ENCODE results near the gene CLCA4.
"Not testable (repeated sequence)": the region's sequence is repeated elsewhere in the genome, so short reads cannot be mapped to it uniquely, and the experiment has no call there.

CLCA4 gene

GRCh38 chr1:86530211-86530845 lies 16.6 kb upstream of the CLCA4 start:
- DNase-seq = no peak

DNA sequence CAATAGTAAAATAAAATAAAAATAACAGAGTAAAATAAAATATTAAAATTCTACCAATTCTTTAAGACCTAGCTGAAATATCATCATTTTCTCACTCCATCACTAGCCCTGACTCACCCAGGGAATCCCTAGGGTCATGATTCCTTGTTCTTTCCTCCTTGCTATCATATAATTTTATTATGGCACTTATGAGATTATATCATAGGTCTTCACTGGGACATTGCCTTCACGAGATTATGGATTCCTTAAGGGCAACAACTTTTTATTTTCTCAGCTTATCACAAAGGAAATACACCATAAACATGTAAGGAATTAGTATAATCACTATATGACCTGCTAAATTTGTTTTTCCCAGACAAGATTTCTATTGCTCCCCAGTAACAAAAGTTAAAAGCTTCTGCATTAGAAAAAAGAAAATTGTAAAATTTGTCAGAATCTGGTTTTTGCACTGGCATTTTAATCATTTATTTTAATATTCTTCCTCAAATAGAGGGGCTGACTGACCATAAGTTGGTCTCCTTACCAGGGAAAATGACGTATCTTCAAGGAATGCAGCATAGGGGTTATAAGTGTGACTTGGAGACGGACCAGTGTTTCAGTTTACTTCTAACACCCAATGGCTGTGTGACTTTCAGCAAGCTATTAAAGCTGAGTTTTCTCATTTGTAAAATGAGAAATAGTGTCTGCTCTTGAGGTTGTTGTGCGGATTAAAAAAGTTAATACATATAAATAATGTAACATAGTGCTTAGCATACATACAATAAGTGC lies 8.8 kb upstream of the CLCA4 start:
- DNase-seq = no peak

DNA sequence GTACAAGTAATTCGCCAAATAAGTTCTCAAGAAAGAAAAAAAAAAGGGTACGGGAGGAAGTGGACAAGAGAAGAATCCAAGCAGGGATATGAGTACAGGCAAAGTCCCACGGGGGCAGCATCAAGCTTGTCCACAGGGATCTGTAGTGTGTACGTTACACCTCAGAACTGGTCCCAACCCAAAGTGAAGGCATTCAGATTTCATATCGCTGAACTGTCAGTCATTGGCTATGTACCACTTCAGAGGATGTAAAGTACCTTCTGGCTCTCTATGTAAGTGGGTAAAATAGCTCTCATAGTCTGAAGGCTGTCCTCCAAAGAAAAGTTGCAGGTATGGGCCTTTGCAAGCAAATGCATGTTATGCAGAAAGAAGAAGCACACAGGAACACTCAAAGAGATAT lies 8.1 kb upstream of the CLCA4 start:
- DNase-seq = no peak

DNA sequence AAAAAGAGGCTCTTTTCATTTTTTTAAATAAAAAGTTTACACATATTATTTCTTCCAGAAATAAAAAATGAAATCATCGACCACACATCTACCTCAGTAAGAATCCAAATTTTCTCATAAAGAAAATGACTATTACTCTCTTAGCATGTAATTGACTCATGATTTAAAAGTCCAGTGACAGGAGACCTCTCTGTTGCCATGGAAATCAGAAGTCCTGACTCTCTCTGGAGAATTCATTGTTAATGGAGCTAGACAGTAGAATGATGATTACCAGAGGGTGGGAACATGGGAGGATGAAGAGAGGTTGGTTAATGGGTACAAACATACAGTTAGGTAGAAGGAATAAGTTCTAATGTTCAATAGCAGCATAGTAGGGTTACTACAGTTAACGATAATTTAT lies 5.0 kb upstream of the CLCA4 start:
- DNase-seq = no peak

DNA sequence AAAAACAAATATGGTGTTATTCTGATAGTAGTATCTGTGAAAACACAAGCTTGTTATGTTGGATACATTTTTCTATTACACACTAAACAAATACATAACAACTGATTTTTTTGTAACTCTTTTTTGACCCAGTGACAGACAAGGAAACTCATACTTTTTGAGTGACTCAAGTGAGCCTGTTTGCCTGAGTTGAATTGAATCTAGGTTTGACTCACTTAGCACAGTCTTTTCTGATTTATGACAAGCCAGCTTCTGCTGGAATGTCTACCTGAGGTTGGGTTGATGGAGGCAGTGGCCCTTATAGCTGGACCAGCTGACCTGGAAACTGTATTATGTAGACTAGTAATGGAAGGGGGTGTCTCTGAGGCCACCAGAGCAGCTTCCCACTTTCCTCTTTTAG lies 4.2 kb upstream of the CLCA4 start:
- DNase-seq = no peak

DNA sequence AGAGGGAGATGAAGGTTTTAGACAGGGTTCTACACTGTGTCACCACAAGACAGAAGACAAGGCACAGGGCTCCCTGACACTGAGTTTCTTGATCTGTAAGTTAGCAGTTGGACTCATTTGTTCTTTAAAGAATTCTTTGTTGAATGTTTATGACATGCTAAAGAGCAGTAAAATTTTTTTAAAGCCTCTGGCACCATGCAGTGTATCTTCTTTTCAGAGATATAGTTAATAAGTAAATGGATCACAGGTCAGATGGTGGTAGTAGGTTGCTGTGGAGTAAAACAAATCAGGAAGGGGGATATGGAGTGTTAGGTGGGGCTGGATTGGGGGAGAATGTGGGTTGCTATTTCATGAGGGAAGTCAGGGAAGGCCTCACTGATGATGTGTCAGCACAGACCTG lies 2.0 kb downstream of the CLCA4 start:
- DNase-seq = no peak

DNA sequence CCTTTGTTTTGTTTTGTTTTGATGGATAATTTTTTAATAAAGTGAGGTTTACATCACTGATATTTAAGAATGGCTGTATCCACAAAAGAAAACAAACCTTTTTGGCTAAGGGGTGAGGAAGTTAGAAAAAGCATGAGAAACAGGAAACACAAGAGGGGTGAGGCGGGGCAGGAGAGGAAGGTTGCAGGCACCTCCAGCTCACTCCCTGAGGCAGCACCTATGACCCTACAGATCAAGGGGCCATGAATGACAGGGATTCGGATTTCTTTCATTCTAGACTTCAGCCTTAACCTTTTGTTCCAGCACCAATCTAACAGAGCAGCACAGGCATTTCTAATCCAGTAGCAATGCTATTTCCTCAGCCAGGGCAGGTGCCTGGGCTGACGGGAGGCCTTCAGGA lies 4.4 kb downstream of the CLCA4 start:
- DNase-seq = no peak

GRCh38 chr1:86552376-86552775 lies 5.5 kb downstream of the CLCA4 start:
- DNase-seq = no peak

GRCh38 chr1:86557739-86558138 lies 10.9 kb downstream of the CLCA4 start:
- no peak for DNase-seq

DNA sequence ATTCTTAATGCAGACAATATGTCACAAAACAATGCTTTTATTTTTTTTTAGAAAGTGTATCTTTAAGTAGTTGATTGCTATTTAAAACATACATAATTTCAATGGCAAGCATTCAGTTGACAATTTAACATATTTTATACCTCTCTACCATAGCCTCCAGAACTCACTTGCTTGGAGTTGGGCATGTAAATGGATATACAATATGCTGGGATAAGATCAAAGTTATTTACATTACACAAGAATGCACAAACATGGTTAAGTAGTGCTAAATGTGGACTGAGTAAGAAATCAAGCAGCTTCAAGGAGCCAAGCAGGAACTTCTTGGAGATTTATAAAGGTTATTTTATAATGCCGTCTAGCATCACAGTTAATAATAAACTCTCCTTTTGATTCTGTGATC lies 17.0 kb downstream of the CLCA4 start:
- no peak for DNase-seq

DNA sequence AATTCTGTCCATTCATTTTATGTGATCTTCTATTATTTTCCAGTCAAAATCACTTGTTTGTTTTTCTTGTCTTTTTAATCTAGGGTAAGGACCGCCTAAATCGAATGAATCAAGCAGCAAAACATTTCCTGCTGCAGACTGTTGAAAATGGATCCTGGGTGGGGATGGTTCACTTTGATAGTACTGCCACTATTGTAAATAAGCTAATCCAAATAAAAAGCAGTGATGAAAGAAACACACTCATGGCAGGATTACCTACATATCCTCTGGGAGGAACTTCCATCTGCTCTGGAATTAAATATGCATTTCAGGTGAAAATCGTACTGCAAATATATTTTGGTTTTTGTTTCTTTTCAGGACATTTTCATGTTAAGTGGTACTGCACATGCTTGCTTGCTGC lies 20.5 kb downstream of the CLCA4 start:
- no peak for DNase-seq

- DNase-seq = no peak
Measured at GRCh38 chr1:86567878-86568277, 21.0 kb downstream of the CLCA4 start.

DNA sequence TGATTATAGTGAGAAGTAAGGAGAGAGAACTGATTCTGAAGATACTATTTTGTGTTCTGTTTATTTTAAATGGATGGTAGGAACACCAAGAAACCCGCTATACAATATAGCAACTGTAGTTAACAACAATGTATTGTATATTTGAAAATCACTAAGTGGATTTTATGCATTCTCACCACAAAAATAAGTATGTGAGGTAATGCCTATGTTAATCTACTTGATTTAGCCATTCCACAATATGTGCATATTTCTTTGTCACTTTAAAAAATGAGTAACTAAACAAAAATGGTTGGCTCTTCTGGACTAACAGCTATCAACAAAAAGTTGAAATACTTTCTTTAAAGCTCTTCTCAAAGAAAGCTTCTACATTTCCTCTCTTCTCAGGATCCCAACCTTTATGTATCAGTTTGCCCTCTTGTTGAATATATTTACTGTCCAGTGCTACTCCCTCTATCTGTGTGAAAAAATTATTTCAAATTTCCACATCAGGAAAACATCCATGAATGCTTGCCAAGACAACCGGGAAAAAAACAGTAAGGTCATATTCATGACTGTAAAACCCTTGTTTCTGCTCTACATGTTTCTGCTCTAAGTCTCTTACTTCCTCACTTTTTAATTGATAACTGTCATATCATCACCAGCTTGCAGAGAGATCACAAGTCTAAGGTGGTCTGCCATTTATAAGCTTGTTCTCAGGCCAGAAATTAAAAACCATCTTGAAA lies 27.0 kb downstream of the CLCA4 start:
- no peak for DNase-seq

GRCh38 chr1:86581231-86581630 lies 34.4 kb downstream of the CLCA4 start:
- no peak for DNase-seq

GRCh38 chr1:86582161-86582560 lies 35.3 kb downstream of the CLCA4 start:
- DNase-seq = no peak

DNA sequence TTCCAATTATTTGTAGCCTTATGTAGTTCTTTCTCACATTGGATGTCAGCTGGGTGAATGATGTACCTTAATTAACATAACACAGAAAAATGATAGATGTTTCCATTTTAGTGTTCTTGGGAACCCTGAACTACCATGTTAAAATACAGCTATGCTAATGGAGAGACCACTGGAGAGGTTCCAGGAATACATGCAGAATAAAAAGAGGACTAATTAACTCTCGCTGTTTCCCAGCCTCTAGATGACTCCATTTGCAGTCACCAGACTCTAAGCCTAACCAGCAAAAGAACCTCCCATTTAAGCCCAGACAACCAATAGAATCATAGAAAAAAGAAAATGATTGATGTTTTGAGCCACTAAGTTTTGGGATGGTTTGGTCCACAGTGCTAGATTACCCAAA lies 36.2 kb downstream of the CLCA4 start:
- DNase-seq = no peak

- DNase-seq = no peak
Measured at GRCh38 chr1:86583593-86583992, 36.7 kb downstream of the CLCA4 start.

- DNase-seq = no peak
Measured at GRCh38 chr1:86594284-86594770, 47.4 kb downstream of the CLCA4 start.

DNA sequence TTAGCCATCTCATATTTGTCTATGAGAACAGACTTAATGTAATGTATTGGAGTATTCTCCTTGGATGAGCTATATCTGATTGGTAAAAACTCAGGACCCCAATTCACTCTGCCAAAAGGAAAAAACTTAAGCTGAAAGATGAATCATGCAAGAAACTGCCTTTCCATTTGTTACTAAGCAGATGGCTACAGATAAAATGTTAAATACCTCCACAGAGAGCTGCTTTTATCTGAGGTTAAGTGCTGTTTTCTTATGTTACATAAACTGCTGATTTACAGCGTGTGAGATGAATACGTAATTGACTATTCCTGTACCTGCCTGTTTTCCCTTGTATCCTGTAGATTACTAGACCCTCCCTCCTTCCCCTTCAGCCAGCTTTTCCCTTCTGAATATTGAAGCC lies 49.3 kb downstream of the CLCA4 start:
- DNase-seq = no peak

DNA sequence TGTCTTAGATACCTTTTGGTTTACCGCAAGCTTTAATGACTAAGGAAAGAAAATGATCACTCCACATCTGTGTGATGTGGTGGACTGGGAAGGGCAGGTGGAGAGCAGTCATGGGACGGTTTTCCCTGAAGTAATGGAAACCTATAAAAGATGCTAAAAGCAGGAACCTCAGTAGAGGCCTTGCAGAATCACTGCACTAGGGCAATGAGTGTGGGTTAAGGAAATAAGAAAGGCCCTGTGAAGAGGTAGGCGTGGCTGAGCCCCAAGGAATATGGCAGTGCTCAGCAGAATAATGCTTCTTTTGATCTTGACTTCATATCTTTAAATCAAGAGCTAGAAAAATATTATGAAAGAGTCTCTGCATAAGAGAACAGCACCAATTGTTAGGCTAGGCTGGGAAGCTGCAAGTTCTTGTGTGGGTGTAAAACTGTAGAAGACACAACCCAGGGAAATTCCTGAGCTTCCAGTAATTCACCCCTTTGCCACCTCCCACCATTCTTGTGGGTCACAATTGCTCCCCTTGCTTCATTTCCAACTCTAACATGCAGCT lies 49.9 kb downstream of the CLCA4 start:
- DNase-seq = no peak

DNA sequence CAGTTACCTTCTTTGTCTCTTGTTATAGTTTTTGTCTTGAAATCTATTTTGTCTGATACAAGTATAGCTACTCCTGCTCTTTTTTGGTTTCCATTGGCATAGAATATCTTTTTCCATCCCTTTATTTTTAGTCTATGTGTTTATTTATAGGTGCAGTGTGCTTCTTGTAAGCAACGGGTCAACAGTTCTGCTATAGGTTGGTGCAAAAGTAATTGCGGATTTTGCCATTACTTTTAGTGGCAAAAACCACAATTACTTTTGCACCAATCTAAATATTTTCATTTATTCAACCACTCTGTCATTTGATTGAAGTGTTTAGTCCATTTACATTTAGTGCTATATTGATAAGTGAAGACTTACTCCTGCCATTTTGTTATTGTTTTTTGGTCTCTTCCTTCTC lies 59.2 kb downstream of the CLCA4 start:
- not testable (repeated sequence) for DNase-seq

GRCh38 chr1:86616433-86616832 lies 69.6 kb downstream of the CLCA4 start:
- no peak for DNase-seq

DNA sequence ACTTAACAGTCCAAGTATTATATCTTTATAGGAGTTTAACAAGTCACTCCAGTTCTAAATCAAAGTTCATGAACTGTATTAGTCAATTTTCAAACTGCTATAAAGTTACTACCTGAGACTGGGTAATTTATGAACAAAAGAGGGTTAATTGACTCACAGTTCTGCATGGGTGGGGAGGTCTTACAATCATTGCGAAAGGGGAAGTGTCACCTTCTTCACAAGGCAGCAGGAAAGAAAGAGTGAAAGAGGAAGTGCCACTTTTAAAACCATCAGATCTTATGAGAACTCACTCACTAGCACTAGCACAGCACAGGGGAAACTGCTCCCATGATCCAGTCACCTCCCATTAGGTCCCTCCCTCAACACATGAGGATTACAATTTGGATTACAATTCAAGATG lies 70.0 kb downstream of the CLCA4 start:
- DNase-seq = no peak

GRCh38 chr1:86618358-86618757 lies 71.5 kb downstream of the CLCA4 start:
- DNase-seq = no peak
